Stimulated activated naive CD8-positive, alpha-beta T cell treated with anti-CD3 and anti-CD28 coated beads, Interleukin-15, amount 100 ng/mL, for 72 hours (primary cell): Measurements from ENCODE around the gene IQCC.
A peak's percentile ranks its signal among the peaks of the same experiment; 100 is the strongest.

Experiments
- ATAC-seq: fragments of 150-1000 bp; cut with Tn5 transposase; 2 replicates; pipeline ENCODE4 v1.10.0; 2021; ENCODE audit warnings: mild to moderate bottlenecking, moderate library complexity
- DNase-seq, 2 donors: peaks; one replicate each; pipeline ENCODE4 v3.0.0; 2021 to 2022
- H3K27ac Mint-ChIP-seq, 2 donors: one replicate each; pipeline ENCODE4 v1.8.0; 2022; ENCODE audit warnings: mild to moderate bottlenecking in 2 of 2, mixed read lengths in 2 of 2, moderate library complexity in 2 of 2
- H3K27me3 Mint-ChIP-seq: one replicate; pipeline ENCODE4 v1.8.0; 2022; ENCODE audit warnings: mixed read lengths
- H3K4me1 Mint-ChIP-seq: one replicate; pipeline ENCODE4 v1.8.0; 2022; ENCODE audit warnings: mild to moderate bottlenecking, mixed read lengths
- H3K4me3 Mint-ChIP-seq, 2 donors: one replicate each; pipeline ENCODE4 v1.8.0; 2022; ENCODE audit warnings: mild to moderate bottlenecking in 2 of 2, mixed read lengths in 2 of 2, moderate library complexity in 1 of 2
- H3K9me3 Mint-ChIP-seq, 2 donors: one replicate each; pipeline ENCODE4 v1.8.0; 2022; ENCODE audit warnings: mixed read lengths in 2 of 2

The IQCC gene

GRCh38 chr1:32186077-32186476 lies 19.4 kb upstream of the IQCC start:
- H3K27me3 Mint-ChIP-seq: no peaks in the 10 kb centered on the region
- peak overlapping the region; percentile 81 for H3K4me3 Mint-ChIP-seq
- peaks cover 62% of the 10 kb centered on the region for H3K4me1 Mint-ChIP-seq
- no peaks in the 10 kb centered on the region for H3K9me3 Mint-ChIP-seq
- ATAC-seq (peak; percentile 83), DNase-seq (peak in 1 of 2 donors; percentile 45)
- H3K27ac Mint-ChIP-seq: peak overlapping the region; percentile 100

GRCh38 chr1:32186491-32186890 lies 19.0 kb upstream of the IQCC start:
- Mint-ChIP-seq H3K4me3 (peak overlapping the region; percentile 81), H3K9me3 (no peaks in the 10 kb centered on the region), H3K27ac (peak overlapping the region; percentile 100), H3K27me3 (no peaks in the 10 kb centered on the region), H3K4me1 (peaks cover 60% of the 10 kb centered on the region)
- DNase-seq (no peak), ATAC-seq (peak; percentile 6)

GRCh38 chr1:32187850-32188249 lies 17.6 kb upstream of the IQCC start:
- peaks cover 60% of the 10 kb centered on the region for H3K4me1 Mint-ChIP-seq
- no peak overlapping the region for H3K4me3 Mint-ChIP-seq
- no peak for DNase-seq
- no peaks in the 10 kb centered on the region for H3K9me3 Mint-ChIP-seq
- no peaks in the 10 kb centered on the region for H3K27me3 Mint-ChIP-seq
- H3K27ac Mint-ChIP-seq: peak overlapping the region in 1 of 2 donors; percentile 13
- no peak for ATAC-seq

- no peak for DNase-seq
- no peak for ATAC-seq
- Mint-ChIP-seq H3K4me1 (peaks cover 67% of the 10 kb centered on the region), H3K9me3 (no peaks in the 10 kb centered on the region), H3K27ac (no peak overlapping the region), H3K4me3 (no peak overlapping the region), H3K27me3 (no peaks in the 10 kb centered on the region)
Measured at GRCh38 chr1:32192220-32192948, 13.1 kb upstream of the IQCC start.

- DNase-seq (no peak), ATAC-seq (no peak)
- Mint-ChIP-seq H3K27ac (no peak overlapping the region), H3K4me3 (no peak overlapping the region), H3K9me3 (no peaks in the 10 kb centered on the region), H3K27me3 (no peaks in the 10 kb centered on the region), H3K4me1 (peaks cover 83% of the 10 kb centered on the region)
Measured at GRCh38 chr1:32194984-32195383, 10.5 kb upstream of the IQCC start.

GRCh38 chr1:32195531-32195930 lies 9.9 kb upstream of the IQCC start:
- DNase-seq: no peak
- H3K4me3 Mint-ChIP-seq: no peak overlapping the region
- H3K27me3 Mint-ChIP-seq: no peaks in the 10 kb centered on the region
- peaks cover 89% of the 10 kb centered on the region for H3K4me1 Mint-ChIP-seq
- no peak overlapping the region for H3K27ac Mint-ChIP-seq
- H3K9me3 Mint-ChIP-seq: no peaks in the 10 kb centered on the region
- no peak for ATAC-seq

- H3K4me3 Mint-ChIP-seq: peak overlapping the region in 1 of 2 donors; percentile 46
- peak; percentile 35 for ATAC-seq
- H3K4me1 Mint-ChIP-seq: peaks cover 93% of the 10 kb centered on the region
- H3K27ac Mint-ChIP-seq: peak overlapping the region in 1 of 2 donors; percentile 70
- peak in 1 of 2 donors; percentile 33 for DNase-seq
- no peaks in the 10 kb centered on the region for H3K27me3 Mint-ChIP-seq
- H3K9me3 Mint-ChIP-seq: no peaks in the 10 kb centered on the region
Measured at GRCh38 chr1:32195972-32196823, 9.3 kb upstream of the IQCC start.

- peaks cover 93% of the 10 kb centered on the region for H3K4me1 Mint-ChIP-seq
- H3K27me3 Mint-ChIP-seq: no peaks in the 10 kb centered on the region
- no peak for DNase-seq
- ATAC-seq: no peak
- no peak overlapping the region for H3K27ac Mint-ChIP-seq
- no peaks in the 10 kb centered on the region for H3K9me3 Mint-ChIP-seq
- no peak overlapping the region for H3K4me3 Mint-ChIP-seq
Measured at GRCh38 chr1:32197074-32197473, 8.4 kb upstream of the IQCC start.

GRCh38 chr1:32197837-32198236 lies 7.6 kb upstream of the IQCC start:
- no peak overlapping the region for H3K4me3 Mint-ChIP-seq
- no peak for ATAC-seq
- no peaks in the 10 kb centered on the region for H3K27me3 Mint-ChIP-seq
- no peak overlapping the region for H3K27ac Mint-ChIP-seq
- H3K4me1 Mint-ChIP-seq: peaks cover 93% of the 10 kb centered on the region
- no peaks in the 10 kb centered on the region for H3K9me3 Mint-ChIP-seq
- no peak for DNase-seq

- H3K27me3 Mint-ChIP-seq: no peaks in the 10 kb centered on the region
- no peak overlapping the region for H3K27ac Mint-ChIP-seq
- DNase-seq: no peak
- H3K9me3 Mint-ChIP-seq: no peaks in the 10 kb centered on the region
- no peak for ATAC-seq
- peak overlapping the region; percentile 22 to 77 for H3K4me3 Mint-ChIP-seq
- peaks cover 93% of the 10 kb centered on the region for H3K4me1 Mint-ChIP-seq
Measured at GRCh38 chr1:32198237-32199042, 7.0 kb upstream of the IQCC start.

- H3K4me3 Mint-ChIP-seq: peak overlapping the region; percentile 77 to 92
- H3K4me1 Mint-ChIP-seq: peaks cover 93% of the 10 kb centered on the region
Measured at GRCh38 chr1:32199043-32199716, 6.3 kb upstream of the IQCC start.

GRCh38 chr1:32199717-32200072 lies 5.8 kb upstream of the IQCC start:
- DNase-seq: no peak
- H3K27ac Mint-ChIP-seq: no peak overlapping the region
- ATAC-seq: no peak
- no peaks in the 10 kb centered on the region for H3K27me3 Mint-ChIP-seq
- peaks cover 93% of the 10 kb centered on the region for H3K4me1 Mint-ChIP-seq
- H3K4me3 Mint-ChIP-seq: peak overlapping the region; percentile 77 to 92
- H3K9me3 Mint-ChIP-seq: no peaks in the 10 kb centered on the region

More at GRCh38 chr1:32199043-32199716, 6.3 kb upstream of the IQCC start:
- DNase-seq: no peak
- no peaks in the 10 kb centered on the region for H3K9me3 Mint-ChIP-seq
- H3K27me3 Mint-ChIP-seq: no peaks in the 10 kb centered on the region
- ATAC-seq: no peak
- peak overlapping the region; percentile 6 to 16 for H3K27ac Mint-ChIP-seq

- Mint-ChIP-seq H3K4me1 (peaks cover 93% of the 10 kb centered on the region), H3K27me3 (no peaks in the 10 kb centered on the region), H3K9me3 (no peaks in the 10 kb centered on the region), H3K27ac (peak within 1 kb of the TSS; percentile 90 to 93), H3K4me3 (peak within 1 kb of the TSS; percentile 77 to 92)
- peak; percentile 56 to 58 for DNase-seq
- peak; percentile 55 for ATAC-seq
Measured at GRCh38 chr1:32200226-32201010, 5.1 kb upstream of the IQCC start, which contains the start of gene CCDC28B. Gene CCDC28B (plus strand): TSS chr1:32200595. CDS start chr1:32201936, 1,341 bp downstream.
